ENCODE results near the gene RAPSN.

Gene RAPSN

DNA sequence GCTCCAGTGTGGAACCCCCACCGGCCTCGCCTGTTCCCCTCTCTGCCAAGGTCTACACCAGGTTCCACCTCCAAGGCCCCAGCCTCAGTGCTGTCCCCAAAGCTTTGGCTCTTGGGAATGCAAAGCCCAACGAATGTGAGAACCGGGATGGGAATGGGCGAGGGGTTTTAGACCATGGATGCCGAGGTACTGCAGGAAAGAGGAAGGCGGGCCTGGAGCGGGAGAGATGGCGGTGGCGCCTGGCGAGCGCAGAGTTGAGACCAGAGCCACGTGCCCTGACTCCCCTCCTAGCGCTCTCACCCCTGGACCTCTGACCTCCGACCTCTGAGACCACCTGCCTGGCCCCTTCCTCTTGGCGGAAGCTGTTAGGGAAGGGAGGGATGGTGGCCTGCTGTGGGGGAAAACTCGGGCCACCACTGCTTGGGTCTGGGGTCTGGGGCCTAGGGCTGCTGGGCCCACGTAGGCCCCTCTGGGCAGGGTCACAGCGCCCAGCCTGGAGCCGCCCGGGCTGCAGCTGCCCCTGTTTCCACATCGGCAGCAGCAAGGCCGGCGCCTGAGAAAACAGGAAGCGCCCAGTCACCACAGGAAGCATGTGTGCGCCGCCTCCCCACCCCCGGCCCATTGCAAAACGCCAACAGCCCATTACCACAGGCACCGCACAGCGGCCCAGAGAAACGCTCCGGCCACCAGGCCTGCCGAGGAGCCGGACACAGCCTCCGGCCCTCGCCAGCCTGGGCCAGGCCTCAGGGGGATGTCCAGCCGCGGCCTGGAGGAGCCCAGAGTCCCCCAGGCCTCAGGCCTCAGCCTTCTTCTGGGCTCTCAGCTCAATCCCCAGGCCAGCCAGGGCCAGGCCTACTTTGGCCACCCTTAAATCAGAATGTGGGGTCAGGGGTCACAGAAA, 54.4 kb downstream of the RAPSN start:
- DNase-seq (ENCODE audit: low spot score in 2 of 2), result peak in 1 of 2 donors; percentile 76
- Mint-ChIP-seq H3K4me3 (peak overlapping the region; percentile 51), H3K36me3 (no peaks in the 10 kb centered on the region), H3K27ac (peak overlapping the region; percentile 95), H3K9me3 (no peaks in the 10 kb centered on the region), H3K4me1 (peaks cover 56% of the 10 kb centered on the region)
- ATAC-seq, result peak; percentile 79

DNA sequence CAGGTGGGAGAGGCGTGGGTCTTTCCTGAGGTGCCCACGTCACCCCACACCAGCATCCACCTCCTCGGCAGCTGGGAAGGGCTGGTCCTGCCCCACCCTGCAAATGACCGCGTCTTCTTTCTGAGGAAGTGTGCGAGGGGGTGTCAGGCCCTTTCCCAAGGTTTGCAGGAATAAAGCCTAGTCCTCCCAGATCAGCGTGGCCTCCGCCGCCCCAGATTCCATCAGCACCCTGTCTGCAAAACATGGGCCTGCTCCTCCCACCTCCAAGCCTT, 55.0 kb downstream of the RAPSN start:
- Mint-ChIP-seq H3K4me3 (peak overlapping the region; percentile 51), H3K36me3 (no peaks in the 10 kb centered on the region), H3K27ac (peak overlapping the region; percentile 95), H3K4me1 (peaks cover 59% of the 10 kb centered on the region), H3K9me3 (no peaks in the 10 kb centered on the region)
- no peak for DNase-seq (ENCODE audit: low spot score in 2 of 2)
- ATAC-seq, result no peak

DNA sequence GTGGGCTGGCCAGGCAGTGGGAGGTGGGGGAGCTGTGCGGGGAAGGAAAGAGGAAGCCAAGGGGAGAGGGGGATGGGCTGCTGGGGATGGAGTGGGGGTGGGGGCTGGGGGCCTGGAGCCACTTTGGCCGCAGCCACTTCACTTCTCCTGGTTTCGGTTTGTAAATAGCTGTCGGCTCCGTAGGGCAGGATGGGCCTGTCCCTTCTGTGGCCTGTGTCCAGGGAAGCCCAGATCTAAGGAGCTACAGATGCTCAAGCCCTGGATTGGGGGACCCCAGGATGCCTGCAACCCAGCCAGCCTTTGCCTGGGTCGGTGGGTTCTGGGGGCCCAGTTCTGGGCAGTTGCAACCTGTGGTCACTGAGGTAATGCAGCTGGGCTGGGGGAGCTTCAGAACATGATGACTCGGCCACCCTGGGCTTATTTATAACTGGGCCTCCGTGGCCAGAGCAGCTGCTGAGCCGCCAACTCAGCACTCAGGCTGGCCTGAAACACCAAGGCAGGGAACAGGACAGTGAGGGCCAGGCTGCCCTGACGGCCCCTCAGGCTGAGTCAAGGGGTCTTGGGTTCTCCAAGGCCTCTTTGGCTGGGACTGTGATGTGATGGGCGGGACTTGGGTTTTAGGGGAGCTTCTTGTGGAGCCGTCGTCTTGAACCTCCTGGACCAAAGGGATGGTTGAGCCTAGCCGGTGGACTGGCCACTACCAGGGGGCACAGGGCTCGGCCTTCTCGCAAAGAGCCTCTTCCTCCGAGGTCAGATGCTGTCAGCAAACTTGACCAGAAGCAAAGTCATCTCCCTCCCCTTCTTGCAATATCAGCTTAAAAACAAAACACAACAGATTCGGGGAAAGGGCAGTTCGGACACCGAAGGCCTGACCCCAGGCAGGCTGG, 55.5 kb downstream of the RAPSN start:
- H3K4me1 Mint-ChIP-seq, result peaks cover 65% of the 10 kb centered on the region
- no peaks in the 10 kb centered on the region for H3K36me3 Mint-ChIP-seq
- H3K4me3 Mint-ChIP-seq, result peak overlapping the region; percentile 51
- DNase-seq (ENCODE audit: low spot score in 2 of 2), result no peak
- ATAC-seq, result no peak
- H3K27ac Mint-ChIP-seq, result peak overlapping the region; percentile 95
- no peaks in the 10 kb centered on the region for H3K9me3 Mint-ChIP-seq

DNA sequence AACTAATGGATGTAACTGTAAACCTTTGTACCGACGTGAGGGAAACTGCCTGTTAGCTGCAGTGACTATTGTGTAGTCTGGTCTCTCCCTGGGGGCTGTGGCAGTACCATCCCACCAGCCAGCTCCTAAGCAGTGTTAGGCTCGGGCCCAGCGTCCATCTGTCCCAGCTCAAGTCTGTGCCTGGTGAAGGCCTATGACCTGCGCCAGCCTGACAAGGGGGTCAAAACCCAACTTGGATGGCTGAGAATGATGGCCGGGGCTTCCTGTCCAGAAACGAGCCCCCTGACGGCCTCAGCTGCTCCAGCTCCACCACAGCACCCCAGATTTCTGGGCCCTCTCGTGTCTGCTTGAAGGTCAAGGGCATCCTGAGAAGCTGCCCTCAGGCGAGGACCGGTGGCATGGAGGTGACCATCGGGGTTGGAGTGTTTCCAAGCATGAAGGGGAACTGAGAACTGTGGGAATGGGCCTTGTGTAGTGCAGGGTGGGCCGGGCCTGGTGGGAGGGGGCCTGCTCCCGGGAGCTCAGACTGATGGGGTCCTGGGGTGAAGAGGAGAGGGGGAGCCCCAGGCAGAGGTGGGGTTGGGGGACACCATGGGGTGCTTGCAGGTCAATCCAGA, 56.3 kb downstream of the RAPSN start:
- Mint-ChIP-seq H3K27ac (no peak overlapping the region), H3K36me3 (no peaks in the 10 kb centered on the region), H3K4me1 (peaks cover 66% of the 10 kb centered on the region), H3K9me3 (no peaks in the 10 kb centered on the region), H3K4me3 (no peak overlapping the region)
- DNase-seq (ENCODE audit: low spot score in 2 of 2) (no peak), ATAC-seq (no peak)

DNA sequence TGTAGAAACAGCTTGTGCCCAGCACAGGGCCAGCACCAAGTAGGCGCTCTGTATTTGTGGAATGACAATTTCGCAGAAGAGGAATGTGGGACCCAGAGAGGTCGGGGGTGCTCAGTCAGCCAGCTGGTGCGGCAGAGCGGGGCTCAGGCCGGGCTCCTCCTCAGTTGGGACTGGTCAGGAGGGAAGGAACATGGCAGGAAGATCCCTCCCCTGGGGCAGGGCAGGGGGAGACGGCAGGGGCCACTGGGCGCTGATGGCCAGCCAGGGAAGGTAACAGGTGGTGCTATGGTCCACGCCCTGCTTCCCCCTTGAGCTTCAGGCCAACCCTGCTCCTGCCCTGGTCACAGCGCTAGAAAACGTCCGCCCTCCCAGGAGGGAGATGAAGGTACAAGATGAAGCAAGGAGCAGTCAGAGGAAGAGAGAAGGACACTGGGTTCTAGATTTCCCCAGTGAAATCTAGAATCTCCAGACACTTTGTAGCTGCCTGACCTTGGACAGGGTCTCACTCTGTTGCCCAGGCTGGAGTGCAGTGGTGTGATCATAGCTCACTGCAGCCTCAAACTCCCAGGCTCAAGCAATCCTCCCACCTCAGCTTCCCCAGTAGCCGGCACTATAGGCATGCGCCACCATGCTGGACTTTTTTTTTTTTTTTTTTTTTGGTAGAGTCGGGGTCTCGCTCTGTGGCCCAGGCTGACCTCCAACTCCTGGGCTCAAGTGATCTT, 57.1 kb downstream of the RAPSN start:
- no peaks in the 10 kb centered on the region for H3K9me3 Mint-ChIP-seq
- ATAC-seq (no peak), DNase-seq (ENCODE audit: low spot score in 2 of 2) (no peak)
- peaks cover 66% of the 10 kb centered on the region for H3K4me1 Mint-ChIP-seq
- peak overlapping the region; percentile 74 for H3K27ac Mint-ChIP-seq
- no peak overlapping the region for H3K4me3 Mint-ChIP-seq
- H3K36me3 Mint-ChIP-seq, result no peaks in the 10 kb centered on the region

DNA sequence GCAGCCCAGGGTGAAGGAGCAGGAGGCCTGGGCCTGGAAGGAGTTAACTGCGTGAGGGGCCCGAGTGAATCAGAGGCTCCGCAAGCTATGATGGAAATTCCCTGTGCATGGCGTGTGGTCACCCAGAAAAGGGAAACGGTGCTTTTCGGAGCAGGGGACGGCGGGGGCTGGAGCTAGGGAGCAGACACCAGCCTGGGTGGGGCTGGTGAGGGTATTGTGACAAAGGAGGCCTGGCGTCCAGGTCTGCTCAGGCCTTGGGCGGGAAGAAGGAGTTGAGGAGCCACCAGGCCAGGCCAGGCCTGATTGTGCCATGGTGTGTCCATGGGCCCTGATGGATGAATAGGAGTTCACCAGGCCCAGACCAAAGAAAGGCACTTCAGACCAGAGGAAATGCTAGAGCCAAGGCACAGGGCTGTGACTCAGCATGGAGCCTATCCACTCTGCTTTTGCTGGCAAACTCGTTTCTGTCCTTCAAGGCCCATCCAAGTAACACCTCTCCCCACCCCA, 57.8 kb downstream of the RAPSN start:
- peaks cover 66% of the 10 kb centered on the region for H3K4me1 Mint-ChIP-seq
- no peaks in the 10 kb centered on the region for H3K9me3 Mint-ChIP-seq
- ATAC-seq (no peak), DNase-seq (ENCODE audit: low spot score in 2 of 2) (no peak)
- peak overlapping the region; percentile 74 for H3K27ac Mint-ChIP-seq
- H3K36me3 Mint-ChIP-seq, result no peaks in the 10 kb centered on the region
- no peak overlapping the region for H3K4me3 Mint-ChIP-seq

DNA sequence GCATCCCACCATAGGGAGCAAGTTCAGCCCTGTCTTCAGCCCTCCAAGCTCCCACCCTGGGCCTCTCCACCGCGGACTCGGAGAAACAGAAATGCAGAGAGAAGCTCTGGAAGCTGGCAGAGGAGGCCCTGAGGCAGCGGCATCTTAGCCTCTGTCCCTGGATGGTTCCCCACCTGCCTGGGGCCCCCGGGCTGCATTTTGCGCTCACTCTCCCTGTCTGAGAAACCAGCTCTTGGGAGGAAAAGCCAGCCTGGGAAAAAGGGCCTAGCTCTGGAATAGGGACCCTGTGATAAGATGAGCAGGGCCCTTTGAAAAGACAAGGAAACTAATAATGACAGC, 58.5 kb downstream of the RAPSN start:
- Mint-ChIP-seq H3K9me3 (no peaks in the 10 kb centered on the region), H3K4me3 (no peak overlapping the region), H3K27ac (peak overlapping the region; percentile 74), H3K4me1 (peaks cover 59% of the 10 kb centered on the region), H3K36me3 (no peaks in the 10 kb centered on the region)
- DNase-seq (ENCODE audit: low spot score in 2 of 2), result no peak
- no peak for ATAC-seq

DNA sequence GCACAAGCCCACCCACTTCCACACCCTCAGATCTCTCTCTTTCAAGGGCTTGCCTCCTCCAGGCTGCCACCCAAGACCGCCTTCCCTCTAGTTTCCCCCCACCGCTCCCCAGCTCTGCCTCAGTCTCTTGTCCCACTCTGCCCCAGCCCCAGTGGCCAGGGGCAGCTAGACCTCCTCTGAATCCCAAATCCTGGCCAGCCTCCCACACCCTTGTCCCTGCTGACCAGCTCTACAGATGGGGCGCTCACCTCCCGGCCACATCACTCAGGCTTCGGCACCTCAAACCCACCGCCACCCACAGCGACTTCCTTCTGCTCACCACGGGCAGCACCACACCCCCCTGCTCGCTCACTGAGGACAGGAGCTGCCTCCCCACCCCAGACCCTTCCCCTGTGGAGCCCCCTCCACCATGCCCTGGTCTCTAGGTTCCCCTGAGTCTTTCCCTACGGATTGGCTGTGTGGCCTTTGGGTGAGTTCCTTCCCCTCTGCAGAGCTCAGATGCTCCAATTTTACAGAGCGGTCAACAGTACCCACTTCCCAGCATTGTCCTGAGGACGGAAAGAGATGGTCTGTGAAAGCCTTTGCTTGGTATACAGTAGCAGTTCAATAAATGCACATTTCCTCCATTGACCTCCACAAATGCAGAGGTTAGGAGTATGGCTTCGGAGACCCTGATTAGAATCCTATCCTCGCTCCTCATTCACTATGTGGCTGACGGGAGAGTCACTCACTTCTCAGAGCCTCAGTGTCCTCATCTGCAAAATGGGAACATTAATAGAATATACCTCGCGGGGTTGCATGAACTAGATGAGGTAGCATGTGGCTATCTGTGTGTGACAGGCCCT, 59.1 kb downstream of the RAPSN start:
- Mint-ChIP-seq H3K4me3 (peak overlapping the region; percentile 25), H3K36me3 (no peaks in the 10 kb centered on the region), H3K4me1 (peaks cover 56% of the 10 kb centered on the region), H3K27ac (peak overlapping the region; percentile 88), H3K9me3 (no peaks in the 10 kb centered on the region)
- peak; percentile 49 for ATAC-seq
- DNase-seq (ENCODE audit: low spot score in 2 of 2), result no peak

DNA sequence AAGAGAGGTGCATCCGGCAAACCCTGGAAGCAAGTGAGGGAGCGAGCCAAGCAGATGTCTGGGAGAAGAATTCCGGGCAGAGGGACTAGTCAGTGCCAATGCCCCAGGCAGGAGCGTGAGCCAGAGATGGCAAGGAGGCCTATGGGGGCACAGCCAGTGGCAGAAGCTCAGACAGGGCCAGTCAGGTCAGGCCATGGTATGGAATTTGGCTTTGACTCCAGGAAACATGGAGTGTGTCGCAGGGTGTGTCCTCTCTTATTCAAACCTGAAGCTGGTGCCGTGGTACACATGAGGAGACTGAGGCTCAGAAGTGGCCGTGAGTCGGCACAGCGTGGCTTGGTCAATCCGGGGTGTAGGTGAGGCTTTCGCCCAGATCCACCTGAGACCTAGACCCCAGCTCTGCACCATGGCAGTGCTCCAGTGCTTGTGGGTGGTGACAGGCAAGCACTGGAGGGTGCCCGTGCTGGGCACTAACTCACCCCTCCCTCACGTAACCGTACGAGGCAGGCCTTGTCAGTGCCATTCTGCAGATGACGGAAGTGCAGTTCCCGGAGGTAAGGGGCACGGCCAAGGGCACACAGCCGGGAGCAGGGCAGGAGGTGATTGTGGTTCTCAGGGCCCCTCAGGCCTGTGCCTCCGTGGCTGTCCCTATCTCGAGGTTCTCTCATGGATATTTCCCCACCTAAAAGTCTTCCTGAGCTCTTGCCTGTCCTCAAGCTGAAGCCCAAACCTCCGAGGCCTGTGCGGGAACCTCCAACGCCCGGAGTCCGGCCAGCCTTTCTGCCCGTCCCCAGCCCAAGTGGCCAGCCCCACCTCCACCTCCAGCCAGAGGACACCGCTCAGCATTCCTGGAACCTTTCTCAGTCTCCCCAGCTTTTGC, 60.0 kb downstream of the RAPSN start:
- DNase-seq (ENCODE audit: low spot score in 2 of 2) (no peak), ATAC-seq (no peak)
- no peaks in the 10 kb centered on the region for H3K9me3 Mint-ChIP-seq
- H3K27ac Mint-ChIP-seq, result peak overlapping the region; percentile 88
- peaks cover 50% of the 10 kb centered on the region for H3K4me1 Mint-ChIP-seq
- H3K36me3 Mint-ChIP-seq, result no peaks in the 10 kb centered on the region
- peak overlapping the region; percentile 25 for H3K4me3 Mint-ChIP-seq

DNA sequence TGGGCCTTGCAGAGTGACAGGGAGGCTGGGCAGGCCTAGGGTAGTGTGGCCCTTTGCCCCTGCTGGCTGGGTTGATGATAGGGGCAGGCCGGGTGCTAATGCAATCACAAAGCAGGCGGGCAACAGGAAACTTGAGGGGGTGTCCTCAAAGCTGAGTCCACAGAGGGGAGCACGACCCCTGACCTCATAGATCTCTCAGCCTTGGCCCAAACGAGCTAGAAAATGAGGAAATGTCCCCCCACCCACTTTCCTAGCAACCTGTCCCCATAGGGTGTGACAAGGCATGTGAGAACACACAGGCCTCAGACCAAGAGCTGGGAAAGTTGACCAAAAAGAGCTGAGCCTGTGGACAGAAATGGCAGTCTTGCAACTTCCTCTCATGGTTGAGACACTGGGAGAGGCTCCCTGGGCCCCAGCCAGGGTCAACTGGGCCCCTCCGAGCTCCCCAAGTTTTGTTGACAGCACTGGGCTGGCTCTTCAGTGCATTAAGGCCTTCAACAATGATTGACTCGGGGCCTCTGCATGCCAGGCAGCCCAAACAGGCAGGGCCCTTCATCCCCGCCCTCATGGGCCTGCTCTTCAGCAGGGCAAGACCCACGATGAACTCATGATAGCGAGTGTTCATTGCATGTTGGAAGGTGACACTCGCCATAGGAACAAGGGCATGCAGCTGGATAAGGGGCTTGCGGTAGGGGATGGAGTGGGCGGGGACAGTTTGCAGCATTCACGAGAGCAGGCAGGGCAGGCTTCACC, 60.8 kb downstream of the RAPSN start:
- H3K27ac Mint-ChIP-seq, result no peak overlapping the region
- no peak for ATAC-seq
- H3K4me3 Mint-ChIP-seq, result no peak overlapping the region
- H3K36me3 Mint-ChIP-seq, result no peaks in the 10 kb centered on the region
- no peaks in the 10 kb centered on the region for H3K9me3 Mint-ChIP-seq
- no peak for DNase-seq (ENCODE audit: low spot score in 2 of 2)
- H3K4me1 Mint-ChIP-seq, result peaks cover 43% of the 10 kb centered on the region

Data from stimulated activated effector memory CD8-positive, alpha-beta T cell treated with anti-CD3 and anti-CD28 coated beads, Interleukin-12 subunit alpha, Interleukin-12 subunit beta, amount 100 ng/mL, for 72 hours (primary cell).